ENCODE results near the gene NR2E1.

- TF ChIP-seq CTCF (IDR thresholded peaks at IDR 0.05) (no peak), POLR2A (IDR thresholded peaks at IDR 0.05) (no peak), EP300 (IDR thresholded peaks at IDR 0.05) (no peak)
Observed at GRCh38 chr6:108119769-108120141, 46.1 kb upstream of the NR2E1 start.
